ENCODE measurements around the gene ZNF609. TPM values are rescaled to one million over a fixed set of nuclear protein-coding genes. Genes with fewer than 3 reads are reported as not detected.
A peak's percentile ranks its signal among the peaks of the same experiment; 100 is the strongest.

The ZNF609 gene
- total RNA-seq, 1 experiment from 2014 or later = 35.0 TPM

DNA sequence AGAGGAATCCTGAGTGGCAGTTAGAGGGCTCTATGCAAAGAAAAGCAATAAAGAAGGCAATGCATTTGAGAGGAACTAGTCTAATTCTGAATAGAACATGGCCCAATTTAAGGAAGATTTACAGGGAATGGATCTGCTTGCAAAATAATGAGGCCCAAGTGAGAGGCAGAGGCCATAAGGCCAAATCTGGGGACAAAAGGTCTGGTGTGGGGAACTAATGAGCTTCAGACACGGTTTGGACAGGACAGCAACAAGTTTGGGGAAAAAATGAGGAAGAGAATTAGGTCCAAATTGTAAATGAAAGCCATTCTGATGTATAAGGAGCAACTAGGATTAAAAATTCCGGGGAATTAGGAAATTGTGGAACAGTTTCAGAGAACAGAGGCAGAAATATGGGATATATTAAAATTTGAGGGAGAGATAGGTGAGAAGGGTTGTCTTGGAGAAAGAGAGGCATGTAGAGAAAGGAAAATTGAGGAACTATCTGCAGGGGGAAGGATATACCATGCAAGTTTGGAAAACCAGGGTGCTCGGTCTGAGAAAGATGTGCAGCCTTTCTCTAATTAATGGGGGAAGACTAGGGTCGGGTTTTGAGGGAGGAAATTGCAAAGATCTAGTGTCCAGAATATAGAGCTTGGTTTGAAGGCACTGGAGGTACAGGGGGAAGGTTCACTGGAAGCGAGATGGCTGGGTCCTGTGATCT is 241.3 kb downstream of the ZNF609 start:
- H3K27ac ChIP-seq (ENCODE audit: low read depth, low read length, poor library complexity, severe bottlenecking) = peak overlapping the region; percentile 76
- peaks cover 37% of the 10 kb centered on the region for H3K4me1 ChIP-seq (ENCODE audit: insufficient read depth, low read length, poor library complexity, severe bottlenecking)
- H3K27me3 ChIP-seq (replicated peaks; ENCODE audit: insufficient read depth, low read depth, low read length, poor library complexity) = no peaks in the 10 kb centered on the region
- POLR2A ChIA-PET (ENCODE audit: low non-redundant PET) = no interaction called here
- DNase-seq (ENCODE audit: low spot score) = no peak
- BruUV-seq (replicated peaks) = no TSS peak
- H3K36me3 ChIP-seq (ENCODE audit: insufficient read depth, low read length, poor library complexity, severe bottlenecking) = no peaks in the 10 kb centered on the region
- CTCF ChIA-PET = interaction anchor here (0.8 kb wide), 1 partner anchor 552 kb away, joined by 8 read pairs; no protein-coding TSS in a partner anchor
- TF ChIP-seq, protein P1, sequence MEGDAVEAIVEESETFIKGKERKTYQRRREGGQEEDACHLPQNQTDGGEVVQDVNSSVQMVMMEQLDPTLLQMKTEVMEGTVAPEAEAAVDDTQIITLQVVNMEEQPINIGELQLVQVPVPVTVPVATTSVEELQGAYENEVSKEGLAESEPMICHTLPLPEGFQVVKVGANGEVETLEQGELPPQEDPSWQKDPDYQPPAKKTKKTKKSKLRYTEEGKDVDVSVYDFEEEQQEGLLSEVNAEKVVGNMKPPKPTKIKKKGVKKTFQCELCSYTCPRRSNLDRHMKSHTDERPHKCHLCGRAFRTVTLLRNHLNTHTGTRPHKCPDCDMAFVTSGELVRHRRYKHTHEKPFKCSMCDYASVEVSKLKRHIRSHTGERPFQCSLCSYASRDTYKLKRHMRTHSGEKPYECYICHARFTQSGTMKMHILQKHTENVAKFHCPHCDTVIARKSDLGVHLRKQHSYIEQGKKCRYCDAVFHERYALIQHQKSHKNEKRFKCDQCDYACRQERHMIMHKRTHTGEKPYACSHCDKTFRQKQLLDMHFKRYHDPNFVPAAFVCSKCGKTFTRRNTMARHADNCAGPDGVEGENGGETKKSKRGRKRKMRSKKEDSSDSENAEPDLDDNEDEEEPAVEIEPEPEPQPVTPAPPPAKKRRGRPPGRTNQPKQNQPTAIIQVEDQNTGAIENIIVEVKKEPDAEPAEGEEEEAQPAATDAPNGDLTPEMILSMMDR (conservative IDR thresholded peaks at IDR 0.05; ENCODE audit: low read depth, low read length) = no peak
- TF ChIP-seq EZH2 (IDR thresholded peaks at IDR 0.05; ENCODE audit: borderline replicate concordance, low read depth, low read length, poor library complexity, severe bottlenecking) = no peak
- peak overlapping the region; percentile 71 for H3K4me3 ChIP-seq (ENCODE audit: low read depth, low read length, poor library complexity, severe bottlenecking)
- intact Hi-C loops (cut with micrococcal nuclease; ENCODE audit: unreplicated experiment) = no loop called here
- no peaks in the 10 kb centered on the region for H3K9me3 ChIP-seq (ENCODE audit: low read depth, low read length, poor library complexity, severe bottlenecking)

DNA sequence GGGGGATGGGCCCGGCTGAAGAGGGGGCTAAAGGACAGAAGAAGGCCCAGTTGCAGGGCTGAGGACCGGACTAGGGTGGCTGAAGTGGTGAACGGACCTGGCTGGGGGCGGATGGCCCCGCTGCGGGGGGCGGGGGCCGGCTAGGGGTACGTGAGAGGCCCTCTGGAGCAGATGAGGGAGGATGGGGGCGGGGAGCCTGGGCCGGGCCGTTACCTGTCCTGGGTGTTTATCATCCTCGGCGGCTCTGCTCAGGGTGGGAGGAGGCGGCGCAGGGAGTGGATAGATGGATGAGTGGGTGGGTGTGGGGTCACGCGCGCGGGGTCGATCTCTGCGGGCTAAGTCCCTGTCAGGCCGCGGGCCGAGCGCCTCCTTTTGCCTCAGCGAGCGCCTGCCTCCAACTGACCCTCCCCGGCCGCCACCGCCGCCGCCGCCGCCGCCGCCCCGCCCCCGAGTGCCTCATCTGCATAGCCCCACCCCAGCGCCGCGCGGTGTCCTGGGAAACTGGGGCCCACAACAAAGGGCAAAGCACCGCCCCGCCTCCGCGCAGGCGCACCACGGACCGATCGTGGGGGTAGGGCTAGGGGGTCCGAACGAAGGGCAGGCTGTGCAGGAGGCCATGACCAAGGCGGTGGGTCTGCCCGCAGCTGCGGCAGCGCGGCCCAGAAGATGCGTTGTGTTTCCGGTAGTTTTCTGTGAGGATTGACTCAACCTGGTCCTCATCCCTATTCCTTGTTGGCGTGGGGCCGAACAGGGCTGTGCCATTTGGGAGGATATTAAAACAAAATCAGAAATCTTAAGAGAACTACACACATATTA is 242.6 kb downstream of the ZNF609 start:
- peaks cover 37% of the 10 kb centered on the region for H3K4me1 ChIP-seq (ENCODE audit: insufficient read depth, low read length, poor library complexity, severe bottlenecking)
- no peaks in the 10 kb centered on the region for H3K36me3 ChIP-seq (ENCODE audit: insufficient read depth, low read length, poor library complexity, severe bottlenecking)
- no peaks in the 10 kb centered on the region for H3K9me3 ChIP-seq (ENCODE audit: low read depth, low read length, poor library complexity, severe bottlenecking)
- ChIA-PET CTCF (no interaction called here), POLR2A (ENCODE audit: low non-redundant PET) (no interaction called here)
- H3K27me3 ChIP-seq (replicated peaks; ENCODE audit: insufficient read depth, low read depth, low read length, poor library complexity) = no peaks in the 10 kb centered on the region
- intact Hi-C loops (cut with micrococcal nuclease; ENCODE audit: unreplicated experiment) = no loop called here
- BruUV-seq (replicated peaks) = no TSS peak
- peak overlapping the region; percentile 76 for H3K27ac ChIP-seq (ENCODE audit: low read depth, low read length, poor library complexity, severe bottlenecking)
- TF ChIP-seq EZH2 (IDR thresholded peaks at IDR 0.05; ENCODE audit: borderline replicate concordance, low read depth, low read length, poor library complexity, severe bottlenecking) = no peak
- TF ChIP-seq, protein P1 (conservative IDR thresholded peaks at IDR 0.05; ENCODE audit: low read depth, low read length) = 0 out of 2 replicates have a peak, but pooled peaks have one; percentile 8
- peak overlapping the region; percentile 71 for H3K4me3 ChIP-seq (ENCODE audit: low read depth, low read length, poor library complexity, severe bottlenecking)
- peak; percentile 95 for DNase-seq (ENCODE audit: low spot score)

DNA sequence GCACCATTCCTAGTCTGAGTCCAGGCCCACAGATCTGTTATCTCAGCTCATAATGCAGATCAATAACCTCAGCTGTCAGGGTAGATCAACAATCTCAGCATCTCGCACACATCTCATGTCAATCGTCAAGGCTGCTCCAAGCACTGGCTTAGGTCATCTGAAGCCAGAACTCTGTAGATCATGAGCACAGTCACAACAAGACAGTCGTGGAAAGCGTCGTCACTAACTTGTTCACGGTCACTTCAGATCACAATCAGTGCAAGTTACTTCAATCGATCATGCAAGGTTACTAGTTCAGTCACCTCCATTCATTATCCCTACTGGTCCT is 243.2 kb downstream of the ZNF609 start:
- BruUV-seq (replicated peaks) = TSS peak; percentile 71
- POLR2A ChIA-PET (ENCODE audit: low non-redundant PET) = no interaction called here
- Histone ChIP-seq H3K4me3 (ENCODE audit: low read depth, low read length, poor library complexity, severe bottlenecking) (peak overlapping the region; percentile 71), H3K4me1 (ENCODE audit: insufficient read depth, low read length, poor library complexity, severe bottlenecking) (peaks cover 37% of the 10 kb centered on the region), H3K27ac (ENCODE audit: low read depth, low read length, poor library complexity, severe bottlenecking) (peak overlapping the region; percentile 76), H3K9me3 (ENCODE audit: low read depth, low read length, poor library complexity, severe bottlenecking) (no peaks in the 10 kb centered on the region), H3K27me3 (replicated peaks; ENCODE audit: insufficient read depth, low read depth, low read length, poor library complexity) (no peaks in the 10 kb centered on the region), H3K36me3 (ENCODE audit: insufficient read depth, low read length, poor library complexity, severe bottlenecking) (no peaks in the 10 kb centered on the region)
- no peak for DNase-seq (ENCODE audit: low spot score)
- CTCF ChIA-PET = no interaction called here
- intact Hi-C loops (cut with micrococcal nuclease; ENCODE audit: unreplicated experiment) = no loop called here
- no peak for TF ChIP-seq EZH2 (IDR thresholded peaks at IDR 0.05; ENCODE audit: borderline replicate concordance, low read depth, low read length, poor library complexity, severe bottlenecking)
- TF ChIP-seq, protein P1 (conservative IDR thresholded peaks at IDR 0.05; ENCODE audit: low read depth, low read length) = no peak

Measured in A673 (cell line).